22Rv1 (cell line): ENCODE measurements around the gene RABGAP1L.

Experiments
- ZFX ChIP-seq: fragments of 450-650 bp; IDR thresholded peaks from 2 replicates; pipeline ENCODE4 v1.6.1; 2017; ENCODE audit warnings: antibody characterized with exemption, borderline replicate concordance
- TF ChIP-seq, protein P1 (sequence below): fragments of 450-650 bp; IDR thresholded peaks from 2 replicates; pipeline ENCODE4 v1.5.1; 2017; ENCODE audit warnings: mild to moderate bottlenecking

DNA sequence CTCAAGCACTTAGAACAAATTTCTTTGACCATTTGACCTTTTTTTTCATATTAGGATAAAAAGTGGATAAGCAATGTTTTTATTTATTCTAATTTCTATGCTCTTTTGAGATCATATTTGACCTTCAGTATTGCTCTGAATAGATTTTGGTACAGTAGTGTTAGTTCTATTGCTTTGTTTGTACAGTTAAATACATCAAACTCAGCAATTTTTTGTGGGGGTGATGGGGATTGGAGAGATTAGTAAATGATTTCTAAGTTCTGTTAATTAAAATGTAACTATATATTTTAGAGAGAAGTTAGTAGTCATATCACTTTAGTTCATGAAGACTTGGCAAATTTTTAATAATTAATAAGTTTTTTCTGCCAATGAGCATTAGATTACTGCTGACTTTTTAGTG, 286.0 kb downstream of the RABGAP1L start:
- TF ChIP-seq, protein P1, sequence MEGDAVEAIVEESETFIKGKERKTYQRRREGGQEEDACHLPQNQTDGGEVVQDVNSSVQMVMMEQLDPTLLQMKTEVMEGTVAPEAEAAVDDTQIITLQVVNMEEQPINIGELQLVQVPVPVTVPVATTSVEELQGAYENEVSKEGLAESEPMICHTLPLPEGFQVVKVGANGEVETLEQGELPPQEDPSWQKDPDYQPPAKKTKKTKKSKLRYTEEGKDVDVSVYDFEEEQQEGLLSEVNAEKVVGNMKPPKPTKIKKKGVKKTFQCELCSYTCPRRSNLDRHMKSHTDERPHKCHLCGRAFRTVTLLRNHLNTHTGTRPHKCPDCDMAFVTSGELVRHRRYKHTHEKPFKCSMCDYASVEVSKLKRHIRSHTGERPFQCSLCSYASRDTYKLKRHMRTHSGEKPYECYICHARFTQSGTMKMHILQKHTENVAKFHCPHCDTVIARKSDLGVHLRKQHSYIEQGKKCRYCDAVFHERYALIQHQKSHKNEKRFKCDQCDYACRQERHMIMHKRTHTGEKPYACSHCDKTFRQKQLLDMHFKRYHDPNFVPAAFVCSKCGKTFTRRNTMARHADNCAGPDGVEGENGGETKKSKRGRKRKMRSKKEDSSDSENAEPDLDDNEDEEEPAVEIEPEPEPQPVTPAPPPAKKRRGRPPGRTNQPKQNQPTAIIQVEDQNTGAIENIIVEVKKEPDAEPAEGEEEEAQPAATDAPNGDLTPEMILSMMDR = no peak
- no peak for TF ChIP-seq ZFX
